Measurements from ENCODE around the gene TRIP10.

DNA sequence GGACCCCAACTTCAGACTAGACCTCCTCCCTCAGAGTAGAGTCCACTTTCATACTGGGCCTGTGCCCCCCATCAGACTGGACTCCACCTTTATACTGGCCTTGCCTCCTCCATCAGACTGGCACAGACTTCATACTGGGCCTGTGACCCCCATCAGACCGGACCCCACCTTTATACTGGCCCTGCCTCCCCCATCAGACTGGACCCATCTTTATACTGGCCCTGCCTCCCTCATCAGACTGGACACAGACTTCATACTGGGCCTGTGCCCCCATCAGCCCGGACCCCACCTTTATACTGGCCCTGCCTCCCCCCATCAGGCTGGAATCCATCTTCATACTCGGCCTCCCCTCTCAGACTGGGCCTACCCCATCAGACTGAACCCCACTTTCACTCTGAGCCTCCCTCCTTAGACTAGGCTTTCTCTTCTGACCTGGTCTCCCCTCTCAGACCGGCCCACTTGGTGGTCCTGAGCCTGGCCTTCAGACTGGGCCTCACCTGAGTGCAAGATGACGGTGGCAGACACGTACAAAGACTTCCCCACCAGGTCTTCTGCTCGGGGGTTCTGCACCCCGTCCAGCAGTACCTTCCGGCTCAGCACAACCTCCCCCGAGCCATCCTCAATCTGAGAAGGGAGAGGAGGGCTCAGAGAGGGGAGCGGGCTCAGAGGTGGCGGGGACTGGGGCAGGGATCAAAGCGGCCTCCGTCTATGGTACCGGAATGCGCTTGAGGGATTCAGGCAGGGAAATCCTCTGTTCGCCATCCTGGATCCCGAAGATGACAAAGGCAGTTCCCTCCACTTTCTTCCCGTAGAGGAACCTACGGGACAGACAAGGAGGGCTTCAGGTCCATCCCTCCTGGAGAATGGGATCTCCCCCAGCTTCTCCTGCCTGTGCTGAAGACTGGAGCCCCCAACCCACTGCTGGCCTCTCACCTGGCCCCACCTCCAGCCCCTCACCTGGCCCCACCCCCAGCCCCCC lies 26.5 kb upstream of the TRIP10 start:
- TF ChIP-seq, protein P1, sequence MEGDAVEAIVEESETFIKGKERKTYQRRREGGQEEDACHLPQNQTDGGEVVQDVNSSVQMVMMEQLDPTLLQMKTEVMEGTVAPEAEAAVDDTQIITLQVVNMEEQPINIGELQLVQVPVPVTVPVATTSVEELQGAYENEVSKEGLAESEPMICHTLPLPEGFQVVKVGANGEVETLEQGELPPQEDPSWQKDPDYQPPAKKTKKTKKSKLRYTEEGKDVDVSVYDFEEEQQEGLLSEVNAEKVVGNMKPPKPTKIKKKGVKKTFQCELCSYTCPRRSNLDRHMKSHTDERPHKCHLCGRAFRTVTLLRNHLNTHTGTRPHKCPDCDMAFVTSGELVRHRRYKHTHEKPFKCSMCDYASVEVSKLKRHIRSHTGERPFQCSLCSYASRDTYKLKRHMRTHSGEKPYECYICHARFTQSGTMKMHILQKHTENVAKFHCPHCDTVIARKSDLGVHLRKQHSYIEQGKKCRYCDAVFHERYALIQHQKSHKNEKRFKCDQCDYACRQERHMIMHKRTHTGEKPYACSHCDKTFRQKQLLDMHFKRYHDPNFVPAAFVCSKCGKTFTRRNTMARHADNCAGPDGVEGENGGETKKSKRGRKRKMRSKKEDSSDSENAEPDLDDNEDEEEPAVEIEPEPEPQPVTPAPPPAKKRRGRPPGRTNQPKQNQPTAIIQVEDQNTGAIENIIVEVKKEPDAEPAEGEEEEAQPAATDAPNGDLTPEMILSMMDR (IDR thresholded peaks at IDR 0.05): no peak
- TF ChIP-seq EP300 (IDR thresholded peaks at IDR 0.05) (no peak), POLR2A (IDR thresholded peaks at IDR 0.05) (no peak)

Data from ovary (tissue), 3 donors.